ENCODE measurements around the gene FAM24B.
A peak's percentile ranks its signal among the peaks of the same experiment; 100 is the strongest.
"Not testable (repeated sequence)": the region's sequence is repeated elsewhere in the genome, so short reads cannot be mapped to it uniquely, and the experiment has no call there.

The FAM24B gene

DNA sequence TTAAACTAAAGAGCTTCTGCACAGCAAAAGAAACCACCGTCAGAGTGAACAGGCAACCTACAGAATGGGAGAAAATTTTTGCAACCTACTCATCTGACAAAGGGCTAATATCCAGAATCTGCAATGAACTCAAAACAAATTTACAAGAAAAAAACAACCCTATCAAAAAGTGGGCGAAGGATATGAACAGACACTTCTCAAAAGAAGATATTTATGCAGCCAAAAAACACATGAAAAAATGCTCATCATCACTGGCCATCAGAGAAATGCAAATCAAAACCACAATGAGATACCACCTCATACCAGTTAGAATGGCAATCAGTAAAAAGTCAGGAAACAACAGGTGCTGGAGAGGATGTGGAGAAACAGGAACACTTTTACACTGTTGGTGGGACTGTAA lies 7.4 kb downstream of the FAM24B start:
- ATAC-seq (replicated peaks); H3K36me3 Mint-ChIP-seq (ENCODE audit: insufficient read depth); H3K27ac Mint-ChIP-seq; DNase-seq; H3K9me3 Mint-ChIP-seq; H3K4me3 Mint-ChIP-seq; H3K27me3 Mint-ChIP-seq: not testable (repeated sequence)
- peaks cover 13 to 38% of the 10 kb centered on the region in 2 donors for H3K4me1 Mint-ChIP-seq (ENCODE audit: low read depth in 2 of 2)

DNA sequence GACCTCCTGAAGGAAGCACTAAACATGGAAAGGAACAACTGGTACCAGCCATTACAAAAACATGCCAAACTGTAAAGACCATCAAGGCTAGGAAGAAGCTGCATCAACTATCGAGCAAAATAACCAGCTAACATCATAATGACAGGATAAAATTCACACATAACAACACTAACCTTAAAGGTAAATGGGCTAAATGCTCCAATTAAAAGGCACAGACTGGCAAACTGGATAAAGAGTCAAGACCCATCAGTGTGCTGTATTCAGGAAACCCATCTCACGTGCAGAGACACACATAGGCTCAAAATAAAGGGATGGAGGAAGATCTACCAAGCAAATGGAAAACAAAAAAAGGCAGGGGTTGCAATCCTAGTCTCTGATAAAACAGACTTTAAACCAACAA lies 10.6 kb downstream of the FAM24B start:
- H3K36me3 Mint-ChIP-seq (ENCODE audit: insufficient read depth); H3K4me3 Mint-ChIP-seq; ATAC-seq (replicated peaks); H3K27ac Mint-ChIP-seq; H3K9me3 Mint-ChIP-seq; DNase-seq; H3K27me3 Mint-ChIP-seq: not testable (repeated sequence)
- H3K4me1 Mint-ChIP-seq (ENCODE audit: low read depth in 2 of 2) = peaks cover 18 to 38% of the 10 kb centered on the region in 2 donors

DNA sequence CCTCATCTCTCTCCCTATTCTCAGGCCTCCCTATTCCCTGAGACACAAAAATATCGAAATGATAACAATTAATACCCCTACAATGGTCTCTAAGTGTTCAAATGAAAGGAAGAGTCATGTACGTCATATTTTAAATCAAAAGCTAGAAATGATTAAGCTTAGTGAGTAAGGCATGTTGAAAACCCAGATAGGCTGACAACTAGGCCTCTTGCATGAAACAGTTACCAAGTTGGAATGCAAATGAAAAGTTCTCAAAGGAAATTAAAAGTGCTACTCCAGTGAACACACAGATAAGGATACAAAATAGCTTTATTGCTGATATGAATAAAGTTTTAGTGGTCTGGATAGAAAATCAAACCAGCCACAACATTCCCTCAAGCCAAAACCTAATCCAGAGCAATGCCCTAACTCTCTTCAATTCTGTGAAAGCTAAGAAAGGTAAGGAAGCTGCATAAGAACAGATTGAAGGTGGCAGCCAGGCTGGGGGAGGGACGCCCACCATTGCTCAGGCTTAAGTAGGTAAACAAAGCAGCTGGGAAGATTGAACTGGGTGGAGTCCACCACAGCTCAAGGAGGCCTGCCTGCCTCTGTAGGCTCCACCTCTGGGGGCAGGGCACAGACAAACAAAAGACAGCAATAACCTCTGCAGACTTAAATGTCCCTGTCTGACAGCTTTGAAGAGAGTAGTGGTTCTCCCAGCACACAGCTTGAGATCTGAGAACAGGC lies 12.5 kb downstream of the FAM24B start:
- H3K27ac Mint-ChIP-seq; H3K4me3 Mint-ChIP-seq; ATAC-seq (replicated peaks); H3K36me3 Mint-ChIP-seq (ENCODE audit: insufficient read depth); H3K27me3 Mint-ChIP-seq; H3K9me3 Mint-ChIP-seq; DNase-seq: not testable (repeated sequence)
- peaks cover 20 to 41% of the 10 kb centered on the region in 2 donors for H3K4me1 Mint-ChIP-seq (ENCODE audit: low read depth in 2 of 2)

DNA sequence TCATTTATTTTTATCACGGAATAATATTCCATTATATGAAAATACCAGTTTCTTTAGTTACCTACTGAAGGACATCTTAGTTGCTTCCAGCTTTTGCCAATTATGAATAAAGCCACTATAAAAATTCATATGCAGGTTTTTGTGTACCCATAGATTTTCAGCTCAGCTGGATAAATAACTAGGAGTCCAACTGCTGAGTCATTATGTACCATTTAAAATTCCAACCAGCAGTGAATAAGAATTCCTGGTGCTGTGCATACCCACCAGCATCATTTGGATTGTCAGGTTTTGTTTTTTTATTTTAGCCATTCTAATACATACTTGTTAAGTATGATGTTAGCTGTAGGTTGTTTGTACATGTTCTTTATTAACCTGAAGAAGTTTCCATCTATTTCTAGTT lies 14.5 kb downstream of the FAM24B start:
- Mint-ChIP-seq H3K9me3 (no peaks in the 10 kb centered on the region), H3K4me1 (ENCODE audit: low read depth in 2 of 2) (peaks cover 20 to 42% of the 10 kb centered on the region in 2 donors), H3K27me3 (no peaks in the 10 kb centered on the region), H3K27ac (no peak overlapping the region), H3K4me3 (no peak overlapping the region), H3K36me3 (ENCODE audit: insufficient read depth) (no peaks in the 10 kb centered on the region)
- ATAC-seq (replicated peaks) = no peak
- DNase-seq = no peak

DNA sequence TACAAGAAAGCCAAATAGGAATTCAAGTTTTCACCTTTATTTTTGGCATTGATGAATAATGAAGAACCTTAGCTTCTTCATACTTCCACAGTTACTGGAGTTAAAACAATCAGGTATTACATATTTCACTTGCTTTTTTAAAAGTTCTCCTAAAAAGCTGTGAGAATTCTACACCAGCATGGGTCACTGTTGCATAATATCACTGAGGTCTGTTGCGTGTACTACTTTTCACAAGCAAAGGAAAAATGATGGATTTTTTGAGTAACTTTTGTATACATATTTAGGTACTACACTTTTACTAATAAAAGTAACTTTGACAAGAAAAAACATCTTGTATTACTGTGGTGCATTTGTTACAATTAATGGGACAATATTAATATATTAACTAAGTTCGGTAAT lies 15.2 kb downstream of the FAM24B start:
- Mint-ChIP-seq H3K9me3 (no peaks in the 10 kb centered on the region), H3K4me1 (ENCODE audit: low read depth in 2 of 2) (peaks cover 14 to 34% of the 10 kb centered on the region in 2 donors), H3K4me3 (no peak overlapping the region), H3K36me3 (ENCODE audit: insufficient read depth) (no peaks in the 10 kb centered on the region), H3K27me3 (no peaks in the 10 kb centered on the region), H3K27ac (no peak overlapping the region)
- ATAC-seq (replicated peaks) = no peak
- no peak for DNase-seq

DNA sequence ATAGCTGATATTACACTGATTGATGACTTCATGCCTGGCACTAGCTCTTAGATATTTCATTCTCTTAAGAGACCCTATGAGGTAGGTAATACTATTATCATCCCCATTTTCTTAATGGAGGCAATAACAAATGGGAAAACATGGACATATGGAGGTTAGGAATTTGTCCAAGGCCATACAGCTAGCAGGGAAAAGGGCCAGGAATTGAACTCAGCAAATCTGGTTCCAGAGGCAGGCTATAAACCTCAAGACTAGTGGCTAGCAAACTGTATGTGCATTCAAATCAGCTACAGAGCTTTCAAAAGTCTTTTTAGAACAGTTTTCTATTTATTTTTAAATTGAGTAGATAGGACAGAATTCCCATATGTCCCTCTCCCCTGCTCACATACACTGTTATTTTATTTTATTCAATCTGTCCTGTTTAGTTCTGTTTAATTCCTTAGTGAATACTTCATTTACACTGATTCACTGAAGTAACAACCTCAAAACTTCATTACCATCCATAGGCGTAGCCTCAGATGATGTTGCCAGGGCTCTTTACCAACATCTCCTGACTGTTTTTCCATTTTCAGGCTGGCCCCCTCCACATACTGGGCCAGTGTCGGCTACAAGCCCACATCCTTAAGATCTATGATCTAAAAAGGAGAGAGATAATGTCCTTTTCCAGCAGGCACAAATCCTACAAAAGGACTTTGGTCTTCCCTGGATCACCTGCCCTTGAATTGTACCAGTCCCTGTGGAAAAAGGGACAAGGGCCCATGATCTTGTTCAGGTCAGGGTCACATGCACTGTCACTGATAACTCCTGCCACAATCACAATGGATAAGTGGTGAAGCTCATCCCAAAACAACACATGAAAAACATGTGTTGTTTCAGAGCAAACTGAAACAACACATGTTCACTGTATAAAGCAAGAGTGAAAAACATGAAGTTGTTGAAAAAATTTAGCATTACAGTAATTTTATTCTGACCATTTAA lies 15.9 kb downstream of the FAM24B start:
- H3K27ac Mint-ChIP-seq = no peak overlapping the region
- ATAC-seq (replicated peaks) = no peak
- peaks cover 14 to 30% of the 10 kb centered on the region in 2 donors for H3K4me1 Mint-ChIP-seq (ENCODE audit: low read depth in 2 of 2)
- DNase-seq = no peak
- no peaks in the 10 kb centered on the region for H3K27me3 Mint-ChIP-seq
- H3K4me3 Mint-ChIP-seq = no peak overlapping the region
- no peaks in the 10 kb centered on the region for H3K36me3 Mint-ChIP-seq (ENCODE audit: insufficient read depth)
- H3K9me3 Mint-ChIP-seq = no peaks in the 10 kb centered on the region

DNA sequence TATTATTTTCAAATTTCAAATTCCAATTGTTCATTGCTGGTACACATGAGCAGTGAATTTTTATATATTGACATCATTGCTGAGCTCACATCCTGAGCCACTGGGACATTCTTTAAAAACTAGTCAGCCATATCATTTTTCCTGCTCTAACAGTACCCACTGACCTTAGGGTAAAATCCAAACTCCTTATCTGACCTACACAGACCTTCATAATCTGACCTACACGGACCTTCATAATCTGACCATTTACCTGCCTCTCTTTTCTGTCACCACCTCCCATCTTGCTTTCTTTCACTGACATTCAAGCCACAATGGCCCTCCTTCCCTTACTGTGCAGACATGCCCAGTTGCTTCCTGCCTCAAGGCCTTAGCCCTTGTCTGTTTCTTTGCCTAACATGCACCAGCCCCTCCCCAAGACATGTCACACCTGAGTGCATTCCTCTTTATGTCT lies 17.6 kb downstream of the FAM24B start:
- H3K9me3 Mint-ChIP-seq = no peaks in the 10 kb centered on the region
- DNase-seq = no peak
- ATAC-seq (replicated peaks) = no peak
- no peak overlapping the region for H3K4me3 Mint-ChIP-seq
- H3K4me1 Mint-ChIP-seq (ENCODE audit: low read depth in 2 of 2) = peaks cover 11 to 27% of the 10 kb centered on the region in 2 donors
- H3K27ac Mint-ChIP-seq = peak overlapping the region in 1 of 2 donors; percentile 2
- H3K27me3 Mint-ChIP-seq = no peaks in the 10 kb centered on the region
- H3K36me3 Mint-ChIP-seq (ENCODE audit: insufficient read depth) = no peaks in the 10 kb centered on the region

DNA sequence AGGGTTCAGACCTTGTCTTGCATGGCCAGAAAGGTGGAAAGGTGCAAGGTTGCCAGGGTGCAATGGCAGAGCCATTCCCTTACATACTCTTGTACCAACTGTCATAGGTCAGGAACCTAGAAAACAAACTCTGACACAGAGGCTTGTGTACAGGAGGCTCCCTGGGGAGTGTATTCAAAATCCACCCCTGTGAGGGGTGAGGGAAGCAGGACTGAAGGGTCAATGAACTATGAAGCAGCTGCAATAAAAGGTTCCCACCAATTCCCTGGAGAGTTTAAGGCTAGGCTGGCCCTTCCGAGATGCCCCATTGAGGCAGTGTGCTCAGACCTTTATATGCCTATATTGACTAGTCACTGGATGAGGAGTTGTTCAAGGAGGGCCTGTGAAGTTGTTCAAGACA lies 19.9 kb downstream of the FAM24B start:
- Mint-ChIP-seq H3K27me3 (no peaks in the 10 kb centered on the region), H3K4me1 (ENCODE audit: low read depth in 2 of 2) (peaks cover 7 to 22% of the 10 kb centered on the region in 2 donors), H3K4me3 (no peak overlapping the region), H3K9me3 (no peaks in the 10 kb centered on the region), H3K27ac (no peak overlapping the region), H3K36me3 (ENCODE audit: insufficient read depth) (no peaks in the 10 kb centered on the region)
- ATAC-seq (replicated peaks) (no peak), DNase-seq (no peak)

DNA sequence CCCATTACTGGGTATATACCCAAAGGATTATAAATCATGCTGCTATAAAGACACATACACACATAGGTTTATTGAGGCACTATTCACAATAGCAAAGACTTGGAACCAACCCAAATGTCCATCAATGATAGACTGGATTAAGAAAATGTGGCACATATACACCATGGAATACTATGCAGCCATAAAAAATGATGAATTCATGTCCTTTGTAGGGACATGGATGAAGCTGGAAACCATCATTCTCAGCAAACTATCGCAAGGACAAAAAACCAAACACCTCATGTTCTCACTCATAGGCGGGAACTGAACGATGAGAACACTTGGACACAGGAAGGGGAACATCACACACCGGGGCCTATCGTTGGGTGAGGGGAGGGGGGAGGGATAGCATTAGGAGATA lies 21.3 kb downstream of the FAM24B start:
- not testable (repeated sequence) for DNase-seq; H3K9me3 Mint-ChIP-seq; H3K27ac Mint-ChIP-seq; H3K27me3 Mint-ChIP-seq; ATAC-seq (replicated peaks); H3K36me3 Mint-ChIP-seq (ENCODE audit: insufficient read depth); H3K4me3 Mint-ChIP-seq
- peaks cover 4 to 25% of the 10 kb centered on the region in 2 donors for H3K4me1 Mint-ChIP-seq (ENCODE audit: low read depth in 2 of 2)

DNA sequence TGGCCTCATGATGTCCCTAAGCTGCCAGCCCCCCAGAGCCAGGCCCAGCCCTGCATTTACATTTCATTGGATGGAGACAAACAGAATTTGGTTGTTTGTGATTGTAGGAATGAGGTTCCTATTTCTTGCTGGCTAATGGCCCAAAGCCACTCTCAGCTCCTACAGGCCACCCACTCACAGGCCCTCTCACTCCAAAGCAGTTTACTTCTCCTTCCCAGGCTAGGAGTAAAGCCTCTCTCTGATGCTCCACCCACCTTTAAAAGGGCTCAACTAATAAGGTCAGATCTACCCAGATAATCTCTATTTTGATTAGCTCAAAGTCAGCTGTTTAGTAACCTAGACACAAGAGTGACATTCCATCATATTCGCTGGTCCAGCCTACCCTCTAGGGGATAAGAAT lies 22.5 kb downstream of the FAM24B start:
- peaks cover 3% of the 10 kb centered on the region for H3K36me3 Mint-ChIP-seq (ENCODE audit: insufficient read depth)
- H3K4me1 Mint-ChIP-seq (ENCODE audit: low read depth in 2 of 2) = peaks cover 4 to 22% of the 10 kb centered on the region in 2 donors
- peak overlapping the region in 1 of 2 donors; percentile 16 for H3K27ac Mint-ChIP-seq
- H3K9me3 Mint-ChIP-seq = no peaks in the 10 kb centered on the region
- ATAC-seq (replicated peaks) (no peak), DNase-seq (no peak)
- no peaks in the 10 kb centered on the region for H3K27me3 Mint-ChIP-seq
- H3K4me3 Mint-ChIP-seq = no peak overlapping the region

DNA sequence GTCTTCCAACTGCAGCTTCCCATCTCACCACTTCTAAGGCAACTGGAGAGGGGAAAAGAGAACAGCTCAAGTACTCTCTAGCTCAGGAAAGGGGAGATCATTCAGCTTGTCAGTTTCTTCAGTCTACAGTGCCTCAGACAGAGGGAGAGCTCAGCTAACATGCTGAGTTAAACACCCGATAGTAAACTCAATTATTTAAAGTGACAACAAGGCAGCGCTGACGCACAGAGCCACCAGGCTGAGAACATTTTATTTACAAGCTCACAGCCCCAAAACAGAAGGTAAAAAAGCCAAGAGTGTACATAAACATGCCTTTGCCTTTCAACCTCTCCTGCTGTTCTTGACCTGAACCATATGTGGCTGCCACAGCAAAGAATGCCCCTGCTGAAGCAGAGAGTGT lies 23.6 kb downstream of the FAM24B start:
- Mint-ChIP-seq H3K27ac (peak overlapping the region in 1 of 2 donors; percentile 72), H3K36me3 (ENCODE audit: insufficient read depth) (peaks cover 3% of the 10 kb centered on the region), H3K27me3 (no peaks in the 10 kb centered on the region), H3K4me1 (ENCODE audit: low read depth in 2 of 2) (peaks cover 4 to 19% of the 10 kb centered on the region in 2 donors), H3K9me3 (no peaks in the 10 kb centered on the region), H3K4me3 (no peak overlapping the region)
- DNase-seq (no peak), ATAC-seq (replicated peaks) (no peak)

DNA sequence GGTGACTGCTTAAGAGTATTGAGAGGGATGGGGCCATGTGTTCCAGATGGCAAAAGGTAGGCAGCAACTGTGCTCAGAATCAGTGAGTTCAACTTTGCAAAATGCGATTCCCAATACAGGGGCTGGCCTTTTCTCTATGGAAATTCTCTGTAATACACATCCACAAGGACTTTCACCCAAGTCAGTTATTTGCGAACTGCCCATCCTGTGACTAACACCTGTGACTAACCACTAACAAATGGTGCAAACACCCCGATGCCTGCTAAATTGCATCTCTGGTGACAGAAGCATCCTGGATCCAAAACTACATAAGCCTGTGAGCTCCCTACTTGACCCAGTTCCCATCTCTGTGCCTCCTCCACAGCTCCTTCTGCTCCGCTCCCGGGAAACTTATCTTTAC lies 24.7 kb downstream of the FAM24B start:
- ATAC-seq (replicated peaks) = no peak
- peak overlapping the region in 1 of 2 donors; percentile 72 for H3K27ac Mint-ChIP-seq
- no peak for DNase-seq
- peaks cover 6 to 19% of the 10 kb centered on the region in 2 donors for H3K4me1 Mint-ChIP-seq (ENCODE audit: low read depth in 2 of 2)
- no peaks in the 10 kb centered on the region for H3K27me3 Mint-ChIP-seq
- H3K9me3 Mint-ChIP-seq = no peaks in the 10 kb centered on the region
- no peak overlapping the region for H3K4me3 Mint-ChIP-seq
- peaks cover 9% of the 10 kb centered on the region for H3K36me3 Mint-ChIP-seq (ENCODE audit: insufficient read depth)

DNA sequence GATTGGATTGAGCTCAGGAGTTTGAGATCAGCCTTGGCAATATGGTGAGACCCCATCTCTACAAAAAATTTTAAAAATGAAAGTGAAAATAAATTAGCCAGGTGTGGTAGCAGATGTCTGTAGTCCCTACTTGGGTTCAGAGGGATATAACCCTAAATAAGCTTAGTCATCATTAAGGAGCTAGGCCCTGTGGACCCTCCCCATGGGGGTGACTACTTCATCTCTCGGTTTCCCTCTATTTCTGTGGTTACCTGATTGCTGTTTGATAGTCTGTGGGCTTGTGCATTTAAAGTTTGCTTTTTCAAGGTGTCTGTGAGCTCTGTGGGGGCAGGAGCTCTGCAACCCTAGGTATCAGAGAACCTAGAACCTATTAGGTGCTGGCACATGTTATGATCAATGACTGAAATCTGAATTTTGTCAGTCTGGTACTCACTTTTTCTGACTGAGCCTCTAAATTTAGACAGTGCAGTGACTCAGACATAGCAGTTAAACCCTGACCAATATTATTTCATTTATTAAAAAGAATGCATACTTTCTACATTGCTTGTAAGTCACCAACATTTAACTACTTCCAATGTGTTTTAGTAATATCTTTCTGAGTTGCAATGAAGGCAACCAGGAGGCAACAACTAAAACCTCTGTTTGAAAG lies 25.6 kb downstream of the FAM24B start:
- Mint-ChIP-seq H3K27ac (peak overlapping the region in 1 of 2 donors; percentile 45), H3K36me3 (ENCODE audit: insufficient read depth) (peaks cover 9% of the 10 kb centered on the region), H3K4me3 (no peak overlapping the region), H3K4me1 (ENCODE audit: low read depth in 2 of 2) (peaks cover 6 to 19% of the 10 kb centered on the region in 2 donors), H3K9me3 (no peaks in the 10 kb centered on the region), H3K27me3 (no peaks in the 10 kb centered on the region)
- ATAC-seq (replicated peaks) (no peak), DNase-seq (no peak)
